H1 (cell line): ENCODE measurements around the gene ARID5B. TPM values are rescaled to one million over a fixed set of nuclear protein-coding genes. Genes with fewer than 3 reads are reported as not detected.

ENCODE experiments used
- CTCF ChIA-PET: fragments of 300-600 bp; sonication (Branson Sonifier 250); formaldehyde crosslinking; loops from one replicate; lab custom pipeline; 2021; ENCODE audit not compliant: partially characterized antibody; lab: Charles Lee
- POLR2A ChIA-PET: fragments of 300-600 bp; sonication (Branson Sonifier 250); formaldehyde crosslinking; loops from one replicate; lab custom pipeline; 2021; ENCODE audit warnings: inconsistent platforms; ENCODE audit not compliant: partially characterized antibody; lab: Charles Lee
- DNase-seq, 2 experiments: peaks; one replicate each; pipeline versions ENCODE4 v3.0.0 to v3.0.0-alpha.2; 2010 to 2022; ENCODE audit warnings: low spot score in 2 of 2, low read depth in 1 of 2, mixed read lengths in 1 of 2
- FAIRE-seq: peaks from 2 replicates; lab custom pipeline; 2011; peaks lifted over from hg19 to GRCh38; lab: Jason Lieb, UNC
- H2AFZ ChIP-seq: 2 replicates; pipeline ENCODE4 v1.8.1; 2012; ENCODE audit warnings: low read length, inconsistent platforms
- H2AK5ac ChIP-seq: 2 replicates; pipeline ENCODE4 v1.6.1; 2013; ENCODE audit warnings: low read depth, low read length
- H2BK120ac ChIP-seq: replicated peaks from 2 replicates; pipeline ENCODE3; 2013; ENCODE audit warnings: low read depth, low read length, inconsistent platforms
- H2BK12ac ChIP-seq: 2 replicates; pipeline ENCODE4 v1.6.1; 2013; ENCODE audit warnings: low read depth, low read length
- H2BK15ac ChIP-seq: 2 replicates; pipeline ENCODE4 v1.6.1; 2013; ENCODE audit warnings: low read length
- H2BK20ac ChIP-seq: 2 replicates; pipeline ENCODE4 v1.6.1; 2013; ENCODE audit warnings: low read length
- H2BK5ac ChIP-seq: 2 replicates; pipeline ENCODE4 v1.6.1; 2013; ENCODE audit warnings: low read depth, low read length
- H3K14ac ChIP-seq: 2 replicates; pipeline ENCODE4 v1.6.1; 2013; ENCODE audit warnings: inconsistent platforms; ENCODE audit not compliant: insufficient read length
- H3K18ac ChIP-seq: 2 replicates; pipeline ENCODE4 v1.6.1; 2013; ENCODE audit warnings: low read length; ENCODE audit errors: extremely low read depth
- H3K23ac ChIP-seq: 2 replicates; pipeline ENCODE4 v1.6.1; 2013; ENCODE audit warnings: inconsistent platforms; ENCODE audit not compliant: insufficient read length
- H3K23me2 ChIP-seq: 2 replicates; pipeline ENCODE4 v1.6.1; 2013; ENCODE audit warnings: low read depth, low read length
- H3K27ac ChIP-seq: 2 replicates; pipeline ENCODE4 v1.6.1; 2011; ENCODE audit warnings: low read depth, low read length, inconsistent platforms
- H3K27me3 ChIP-seq, 4 experiments: replicated peaks in 1 of 4; 1 replicate in 1 of 4; 2 replicates in 3 of 4; pipeline versions ENCODE4 v1.6.1 to v1.8.1; 2011 to 2013; ENCODE audit warnings: low read length in 3 of 4, mild to moderate bottlenecking in 3 of 4, inconsistent platforms in 2 of 4, mixed read lengths in 2 of 4, moderate library complexity in 1 of 4; ENCODE audit not compliant: control insufficient read depth in 3 of 4, insufficient read depth in 3 of 4; ENCODE audit errors: extremely low read depth in 1 of 4
- H3K36me3 ChIP-seq, 4 experiments: 2 replicates each; pipeline versions ENCODE4 v1.6.1 to v1.8.1; 2011 to 2013; ENCODE audit warnings: mild to moderate bottlenecking in 4 of 4, low read length in 3 of 4, moderate library complexity in 2 of 4, control low read depth in 1 of 4, inconsistent platforms in 1 of 4; ENCODE audit not compliant: insufficient read depth in 4 of 4, control insufficient read depth in 2 of 4
- H3K4ac ChIP-seq: replicated peaks from 2 replicates; pipeline ENCODE3; 2013; ENCODE audit warnings: low read length, low read depth, mixed read lengths, inconsistent platforms; ENCODE audit not compliant: insufficient read length
- H3K4me1 ChIP-seq, 4 experiments: replicated peaks in 1 of 4; 1 replicate in 1 of 4; 2 replicates in 3 of 4; pipeline versions ENCODE4 v1.6.1 to v1.8.1; 2011 to 2013; ENCODE audit warnings: low read length in 3 of 4, inconsistent platforms in 2 of 4, mixed read lengths in 1 of 4; ENCODE audit not compliant: insufficient read depth in 4 of 4, control insufficient read depth in 3 of 4
- H3K4me2 ChIP-seq, 2 experiments: 2 replicates each; pipeline versions ENCODE4 v1.6.1 to v1.8.1; 2011 to 2013; ENCODE audit warnings: low read depth in 2 of 2, low read length in 2 of 2, control low read depth in 1 of 2, inconsistent platforms in 1 of 2, mild to moderate bottlenecking in 1 of 2; ENCODE audit not compliant: insufficient read depth in 1 of 2
- H3K4me3 ChIP-seq, 4 experiments: fragments of 200-600, 300-600 bp in 1 of 4; sonication (generic), shearing (Covaris generic), sonication (Bioruptor Twin) in 1 of 4; 2 replicates each; pipeline versions ENCODE4 v1.5.1 to v1.8.1; 2011 to 2016; ENCODE audit warnings: low read length in 4 of 4, low read depth in 3 of 4, control low read depth in 2 of 4, inconsistent platforms in 2 of 4, mild to moderate bottlenecking in 2 of 4, mixed read lengths in 1 of 4, moderate library complexity in 1 of 4; ENCODE audit not compliant: insufficient read depth in 2 of 4; ENCODE audit errors: extremely low read depth in 1 of 4
- H3K56ac ChIP-seq: replicated peaks from 2 replicates; pipeline ENCODE3; 2013; ENCODE audit warnings: low read depth, mild to moderate bottlenecking, mixed read lengths, low read length, inconsistent platforms; ENCODE audit not compliant: insufficient read length
- H3K79me1 ChIP-seq: 2 replicates; pipeline ENCODE4 v1.6.1; 2013; ENCODE audit warnings: low read depth, low read length, control low read depth
- H3K79me2 ChIP-seq, 2 experiments: 2 replicates each; pipeline versions ENCODE4 v1.6.1 to v1.8.1; 2012 to 2013; ENCODE audit warnings: low read length in 2 of 2, mild to moderate bottlenecking in 2 of 2, inconsistent platforms in 1 of 2; ENCODE audit not compliant: insufficient read depth in 2 of 2, control insufficient read depth in 1 of 2
- H3K9ac ChIP-seq, 4 experiments: replicated peaks in 1 of 4; 1 replicate in 1 of 4; 2 replicates in 3 of 4; pipeline versions ENCODE4 v1.6.1 to v1.8.1; 2011 to 2013; ENCODE audit warnings: low read depth in 3 of 4, low read length in 3 of 4, control low read depth in 2 of 4, mild to moderate bottlenecking in 2 of 4, moderate library complexity in 2 of 4, inconsistent platforms in 1 of 4; ENCODE audit errors: extremely low read depth in 1 of 4
- H3K9me3 ChIP-seq, 2 experiments: 2 replicates each; pipeline versions ENCODE4 v1.6.1 to v1.8.1; 2012 to 2013; ENCODE audit warnings: mild to moderate bottlenecking in 2 of 2, moderate library complexity in 2 of 2, control low read depth in 1 of 2, inconsistent platforms in 1 of 2, low read depth in 1 of 2, low read length in 1 of 2, mixed read lengths in 1 of 2; ENCODE audit not compliant: insufficient read depth in 2 of 2
- H4K20me1 ChIP-seq, 2 experiments: replicated peaks in 1 of 2; 2 replicates each; pipeline versions ENCODE3 to v1.8.1; 2011 to 2013; ENCODE audit warnings: inconsistent platforms in 2 of 2, low read length in 2 of 2, mild to moderate bottlenecking in 1 of 2; ENCODE audit not compliant: insufficient read depth in 2 of 2, control insufficient read depth in 1 of 2
- H4K5ac ChIP-seq: 2 replicates; pipeline ENCODE4 v1.6.1; 2013; ENCODE audit warnings: low read length, low read depth, mixed read lengths, inconsistent platforms; ENCODE audit not compliant: insufficient read length
- H4K8ac ChIP-seq: 2 replicates; pipeline ENCODE4 v1.8.0; 2013; ENCODE audit warnings: mild to moderate bottlenecking, moderate library complexity, low read length, inconsistent platforms; ENCODE audit not compliant: insufficient read depth; ENCODE audit errors: extremely low read depth
- H4K91ac ChIP-seq: replicated peaks from 2 replicates; pipeline ENCODE3; 2013; ENCODE audit warnings: low read length, mixed read lengths, inconsistent platforms; ENCODE audit not compliant: insufficient read length
- ATF3 ChIP-seq: IDR thresholded peaks from 2 replicates; pipeline ENCODE4 v1.6.1; 2011; ENCODE audit warnings: low read depth, mild to moderate bottlenecking, low read length; ENCODE audit not compliant: insufficient read depth
- CBX5 ChIP-seq: fragments of 300-800, 300-1000 bp; sonication (generic); IDR thresholded peaks from 2 replicates; pipeline ENCODE4 v1.7.1; 2016; ENCODE audit warnings: antibody characterized with exemption, low read length, low read depth
- CEBPB ChIP-seq: IDR thresholded peaks from 2 replicates; pipeline ENCODE4 v1.6.1; 2012; ENCODE audit warnings: low read depth, low read length
- CTBP2 ChIP-seq: IDR thresholded peaks from 2 replicates; pipeline ENCODE4 v1.7.0; 2011; ENCODE audit warnings: borderline replicate concordance, mild to moderate bottlenecking, moderate library complexity, mixed read lengths, low read length; ENCODE audit not compliant: insufficient read depth, insufficient read length
- JUND ChIP-seq: IDR thresholded peaks from 2 replicates; pipeline ENCODE4 v1.6.1; 2011; ENCODE audit warnings: mild to moderate bottlenecking, improper control_type of control experiment, low read length
- POLR2AphosphoS5 ChIP-seq: IDR thresholded peaks from 2 replicates; pipeline ENCODE4 v1.6.1; 2011; ENCODE audit warnings: low read depth, low read length
- RAD21 ChIP-seq, 2 experiments: IDR thresholded peaks in 1 of 2; conservative IDR thresholded peaks in 1 of 2; 2 replicates each; pipeline ENCODE4 v1.6.1; 2011; ENCODE audit warnings: low read depth in 2 of 2, low read length in 2 of 2, improper control_type of control experiment in 1 of 2, inconsistent platforms in 1 of 2, mild to moderate bottlenecking in 1 of 2, moderate library complexity in 1 of 2
- RBBP5 ChIP-seq: IDR thresholded peaks from 2 replicates; pipeline ENCODE4 v1.7.1; 2012; ENCODE audit warnings: low read depth, mild to moderate bottlenecking, inconsistent platforms, low read length, moderate library complexity, borderline replicate concordance
- RNF2 ChIP-seq: fragments of 200-900, 300-1000 bp; sonication (generic); IDR thresholded peaks from 2 replicates; pipeline ENCODE4 v1.7.1; 2016; ENCODE audit warnings: borderline replicate concordance, low read depth, mild to moderate bottlenecking, antibody characterized with exemption, low read length; ENCODE audit not compliant: poor library complexity, severe bottlenecking; ENCODE audit errors: missing control alignments
- TBP ChIP-seq: IDR thresholded peaks from 2 replicates; pipeline ENCODE4 v1.6.1; 2011; ENCODE audit warnings: low read depth, low read length, improper control_type of control experiment
- WGBS, 2 experiments: shearing (Covaris generic) in 1 of 2; methylation state at CpG; one replicate each; pipeline versions ENCODE4 v1.1.6 to v1.1.7; 2013 to 2015; ENCODE audit warnings: low lambda C conversion rate in 2 of 2, mixed read lengths in 2 of 2, inconsistent platforms in 1 of 2, low coverage in 1 of 2, missing lambda C conversion rate in 1 of 2; ENCODE audit not compliant: insufficient replicate concordance in 2 of 2, insufficient coverage in 1 of 2, insufficient read length in 1 of 2; ENCODE audit errors: extremely low coverage in 1 of 2, missing lambda C conversion rate in 1 of 2; 5-methylcytosine and 5-hydroxymethylcytosine counted together
- polyA plus RNA-seq, 7 experiments: library from polyadenylated mRNA; depleted of rRNA in 3 of 7; stranded (reverse) in 5 of 7; unstranded in 2 of 7; fragments of >200 nt in 5 of 7; fragments of 200-250 nt in 2 of 7; gene quantifications; 1 replicate in 5 of 7; 2 replicates in 1 of 7; 4 replicates in 1 of 7; pipeline versions ENCODE4 v1.2.1 to v1.2.3, GENCODE V29; 2011 to 2013; ENCODE audit warnings: missing spikeins in 2 of 7, mixed read lengths in 2 of 7
- total RNA-seq: library from RNA; stranded (reverse); fragmentation: NEBNext Ultra II Directional; extraction: Animal tissue kit (Norgen Biotek cat#: 25700); gene quantifications from 2 replicates; pipeline ENCODE4 v1.2.1, GENCODE V29; 2021

Gene ARID5B
- total and polyA plus RNA-seq, 2 of the 8 experiments (the other 6 are each of a cell fraction or from before 2014, with no cell fraction given): 0.21 to 1.1 TPM

DNA sequence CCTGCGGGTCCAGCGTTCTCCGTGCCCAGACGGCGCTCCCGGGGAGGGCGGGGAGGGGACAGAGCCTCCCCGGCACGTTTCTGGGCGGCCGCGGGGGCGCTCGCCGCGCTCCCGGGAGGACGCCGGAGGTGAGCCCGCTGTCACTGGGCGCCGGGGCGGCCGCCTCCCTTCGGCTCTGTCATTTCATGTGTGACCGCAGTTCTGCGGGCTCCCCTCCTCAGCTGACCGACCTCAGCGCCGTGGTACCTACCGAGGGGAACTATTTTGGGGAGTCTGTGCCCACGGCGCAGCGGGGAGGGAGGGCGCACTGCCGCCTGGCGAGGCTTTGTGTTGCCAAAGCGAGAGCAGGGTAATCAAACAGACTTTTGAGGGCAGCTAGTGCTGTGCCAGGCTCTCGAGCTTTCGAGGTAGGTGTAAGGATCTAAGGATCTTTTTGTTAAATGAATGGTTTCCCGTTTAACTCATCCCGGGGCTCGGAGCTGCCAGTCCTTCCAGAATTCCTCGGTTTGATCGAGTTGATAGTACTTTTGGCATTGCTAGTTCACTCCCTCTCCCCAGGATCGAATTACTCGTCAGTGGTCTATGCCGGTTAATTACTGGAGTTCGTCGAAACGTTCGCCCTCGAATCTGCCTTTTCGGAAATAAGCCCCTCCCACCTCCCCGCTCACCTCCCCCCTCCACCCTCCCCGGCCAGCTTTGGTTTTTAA, 1.9 kb downstream of the ARID5B start:
- H3K4ac ChIP-seq: no peak overlapping the region
- FAIRE-seq (no peak), DNase-seq (peak in 1 of 2 experiments; percentile 56)
- no peak overlapping the region for H3K56ac ChIP-seq
- H3K18ac ChIP-seq: no peak overlapping the region
- no peak overlapping the region for H3K27ac ChIP-seq
- ChIA-PET CTCF (interaction anchor here (0.9 to 5.9 kb wide), 6 partner anchors 11 to 523 kb away, joined by 3 to 25 read pairs (median 3); no protein-coding TSS in a partner anchor), POLR2A (interaction anchor here (1.3 kb wide), 1 partner anchor 13 kb away, joined by 4 read pairs; no protein-coding TSS in a partner anchor)
- WGBS, 2 experiments: 1% methylated on average over 30 of the region's 56 CpGs; no CpG with 5 or more reads in 1 of the 2 experiments
- H3K79me1 ChIP-seq: no peaks in the 10 kb centered on the region
- peaks cover 0 to 14% (median 5%) of the 10 kb centered on the region in 4 experiments; a peak in 3 of 7 replicates for H3K4me1 ChIP-seq
- no peaks in the 10 kb centered on the region for H4K20me1 ChIP-seq
- no peak overlapping the region for H3K14ac ChIP-seq
- peak overlapping the region; percentile 96 to 98 for H3K4me2 ChIP-seq
- H4K91ac ChIP-seq: no peak overlapping the region
- H3K23ac ChIP-seq: no peak overlapping the region
- no peaks in the 10 kb centered on the region for H3K9me3 ChIP-seq
- H4K8ac ChIP-seq: no peak overlapping the region
- H3K23me2 ChIP-seq: peaks cover 18% of the 10 kb centered on the region
- H3K9ac ChIP-seq: no peak overlapping the region
- H2BK5ac ChIP-seq: peak overlapping the region; percentile 18; the same call in 1 of the 2 replicates
- no peak overlapping the region for H2BK120ac ChIP-seq
- H2AK5ac ChIP-seq: no peak overlapping the region
- no peak overlapping the region for H4K5ac ChIP-seq
- no peak overlapping the region for H2BK15ac ChIP-seq
- peaks cover 6 to 30% (median 24%) of the 10 kb centered on the region in 4 experiments for H3K27me3 ChIP-seq
- peak overlapping the region; percentile 79 for H2AFZ ChIP-seq
- no peak overlapping the region for H2BK12ac ChIP-seq
- H3K4me3 ChIP-seq: peak overlapping the region; percentile 74 to 91 (median 76)
- no peaks in the 10 kb centered on the region for H3K79me2 ChIP-seq
- no peaks in the 10 kb centered on the region for H3K36me3 ChIP-seq
- no peak overlapping the region for H2BK20ac ChIP-seq
- peak; percentile 71 for TF ChIP-seq CTBP2
- TF ChIP-seq JUND: no peak
- no peak for TF ChIP-seq CBX5
- TF ChIP-seq RNF2: peak; percentile 51
- no peak for TF ChIP-seq TBP
- TF ChIP-seq ATF3: no peak
- no peak for TF ChIP-seq RAD21 (IDR thresholded peaks at IDR 0.05 in 1 of 2, conservative IDR thresholded peaks at IDR 0.05 in 1 of 2; ENCODE audit: low read depth in 2 of 2, low read length in 2 of 2)
- no peak for TF ChIP-seq POLR2AphosphoS5
- no peak for TF ChIP-seq CEBPB
- TF ChIP-seq RBBP5: peak; percentile 74; the same call in 1 of the 2 replicates
